Stimulated activated memory B cell treated with anti-CD40 and anti-IgM and Interleukin-4, amounts not matched to agents 10 μg/mL and 1 μg/mL and 100 μg/mL, for 72 hours (primary cell): Measurements from ENCODE around the gene DRD4.
A peak's percentile ranks its signal among the peaks of the same experiment; 100 is the strongest.

Source experiments
- ATAC-seq: fragments of 150-1000 bp; cut with Tn5 transposase; 2 replicates; pipeline ENCODE4 v1.10.0; 2021
- H3K27ac Mint-ChIP-seq: one replicate; pipeline ENCODE4 v1.8.0; 2022; ENCODE audit warnings: mild to moderate bottlenecking, mixed read lengths
- H3K27me3 Mint-ChIP-seq: one replicate; pipeline ENCODE4 v1.8.0; 2022; ENCODE audit warnings: mixed read lengths
- H3K36me3 Mint-ChIP-seq: one replicate; pipeline ENCODE4 v1.8.0; 2022; ENCODE audit warnings: mixed read lengths
- H3K4me1 Mint-ChIP-seq: one replicate; pipeline ENCODE4 v1.8.0; 2022; ENCODE audit warnings: mixed read lengths
- H3K4me3 Mint-ChIP-seq: one replicate; pipeline ENCODE4 v1.8.0; 2022; ENCODE audit warnings: mild to moderate bottlenecking, moderate library complexity, mixed read lengths
- H3K9me3 Mint-ChIP-seq: one replicate; pipeline ENCODE4 v1.8.0; 2022; ENCODE audit warnings: mixed read lengths

DRD4 gene

GRCh38 chr11:614623-615503 is 22.2 kb upstream of the DRD4 start:
- Mint-ChIP-seq H3K27ac (peak overlapping the region; percentile 88), H3K36me3 (peaks cover 15% of the 10 kb centered on the region)
- no peak for ATAC-seq

GRCh38 chr11:615504-616319 is 21.4 kb upstream of the DRD4 start, which contains the start of gene IRF7:
Gene IRF7 (minus strand): TSS chr11:615950. CDS start chr11:615364, 586 bp downstream.
- Mint-ChIP-seq H3K4me3 (peak within 1 kb of the TSS; percentile 71), H3K9me3 (no peaks in the 10 kb centered on the region), H3K4me1 (peaks cover 35% of the 10 kb centered on the region), H3K27ac (peak within 1 kb of the TSS; percentile 88), H3K27me3 (no peaks in the 10 kb centered on the region), H3K36me3 (peaks cover 12% of the 10 kb centered on the region)
- ATAC-seq: peak; percentile 96

More at GRCh38 chr11:614623-615503, 22.2 kb upstream of the DRD4 start:
- H3K4me3 Mint-ChIP-seq: peak overlapping the region; percentile 71
- H3K4me1 Mint-ChIP-seq: peaks cover 35% of the 10 kb centered on the region
- H3K27me3 Mint-ChIP-seq: no peaks in the 10 kb centered on the region
- no peaks in the 10 kb centered on the region for H3K9me3 Mint-ChIP-seq

- Mint-ChIP-seq H3K9me3 (no peaks in the 10 kb centered on the region), H3K4me3 (peak overlapping the region; percentile 71), H3K27me3 (no peaks in the 10 kb centered on the region), H3K36me3 (peaks cover 8% of the 10 kb centered on the region), H3K27ac (peak overlapping the region; percentile 88), H3K4me1 (peaks cover 35% of the 10 kb centered on the region)
- ATAC-seq: no peak
Observed at GRCh38 chr11:616320-617198, 20.5 kb upstream of the DRD4 start.

- Mint-ChIP-seq H3K9me3 (no peaks in the 10 kb centered on the region), H3K27ac (no peak overlapping the region), H3K4me3 (no peak overlapping the region), H3K4me1 (peaks cover 33% of the 10 kb centered on the region), H3K36me3 (peaks cover 13% of the 10 kb centered on the region), H3K27me3 (no peaks in the 10 kb centered on the region)
- ATAC-seq: no peak
Observed at GRCh38 chr11:617199-617911, 19.7 kb upstream of the DRD4 start.

- peaks cover 21% of the 10 kb centered on the region for H3K36me3 Mint-ChIP-seq
- H3K27ac Mint-ChIP-seq: no peak overlapping the region
- peaks cover 26% of the 10 kb centered on the region for H3K4me1 Mint-ChIP-seq
- ATAC-seq: no peak
- no peak overlapping the region for H3K4me3 Mint-ChIP-seq
- H3K27me3 Mint-ChIP-seq: peaks cover 3% of the 10 kb centered on the region
- H3K9me3 Mint-ChIP-seq: no peaks in the 10 kb centered on the region
Observed at GRCh38 chr11:617912-618682, 19.0 kb upstream of the DRD4 start.

- H3K4me1 Mint-ChIP-seq: peaks cover 17% of the 10 kb centered on the region
- ATAC-seq: no peak
- no peak overlapping the region for H3K27ac Mint-ChIP-seq
- peaks cover 26% of the 10 kb centered on the region for H3K36me3 Mint-ChIP-seq
- no peaks in the 10 kb centered on the region for H3K9me3 Mint-ChIP-seq
- peaks cover 11% of the 10 kb centered on the region for H3K27me3 Mint-ChIP-seq
- no peak overlapping the region for H3K4me3 Mint-ChIP-seq
Observed at GRCh38 chr11:618856-619627, 18.0 kb upstream of the DRD4 start.

GRCh38 chr11:619628-620050 is 17.4 kb upstream of the DRD4 start:
- no peaks in the 10 kb centered on the region for H3K9me3 Mint-ChIP-seq
- H3K27ac Mint-ChIP-seq: no peak overlapping the region
- peaks cover 11% of the 10 kb centered on the region for H3K4me1 Mint-ChIP-seq
- no peak overlapping the region for H3K4me3 Mint-ChIP-seq
- peaks cover 26% of the 10 kb centered on the region for H3K36me3 Mint-ChIP-seq
- H3K27me3 Mint-ChIP-seq: peaks cover 13% of the 10 kb centered on the region
- ATAC-seq: no peak

- Mint-ChIP-seq H3K27ac (no peak overlapping the region), H3K9me3 (no peaks in the 10 kb centered on the region), H3K4me3 (no peak overlapping the region), H3K36me3 (peaks cover 26% of the 10 kb centered on the region), H3K27me3 (peaks cover 19% of the 10 kb centered on the region), H3K4me1 (peaks cover 9% of the 10 kb centered on the region)
- ATAC-seq: no peak
Observed at GRCh38 chr11:620201-620600, 16.9 kb upstream of the DRD4 start.

GRCh38 chr11:620935-621814 is 15.9 kb upstream of the DRD4 start:
- H3K27ac Mint-ChIP-seq: no peak overlapping the region
- H3K27me3 Mint-ChIP-seq: peaks cover 20% of the 10 kb centered on the region
- no peak for ATAC-seq
- peaks cover 26% of the 10 kb centered on the region for H3K36me3 Mint-ChIP-seq
- peaks cover 8% of the 10 kb centered on the region for H3K4me1 Mint-ChIP-seq
- no peaks in the 10 kb centered on the region for H3K9me3 Mint-ChIP-seq
- no peak overlapping the region for H3K4me3 Mint-ChIP-seq

- H3K4me1 Mint-ChIP-seq: peaks cover 4% of the 10 kb centered on the region
- peaks cover 20% of the 10 kb centered on the region for H3K27me3 Mint-ChIP-seq
- H3K27ac Mint-ChIP-seq: no peak overlapping the region
- H3K9me3 Mint-ChIP-seq: no peaks in the 10 kb centered on the region
- no peak overlapping the region for H3K4me3 Mint-ChIP-seq
- no peak for ATAC-seq
- H3K36me3 Mint-ChIP-seq: peaks cover 26% of the 10 kb centered on the region
Observed at GRCh38 chr11:621838-622237, 15.2 kb upstream of the DRD4 start.

GRCh38 chr11:623349-623869 is 13.7 kb upstream of the DRD4 start:
- Mint-ChIP-seq H3K4me3 (no peak overlapping the region), H3K36me3 (peaks cover 30% of the 10 kb centered on the region), H3K9me3 (peaks cover 3% of the 10 kb centered on the region), H3K4me1 (peaks cover 13% of the 10 kb centered on the region), H3K27ac (no peak overlapping the region), H3K27me3 (peaks cover 32% of the 10 kb centered on the region)
- ATAC-seq: no peak

- no peak overlapping the region for H3K27ac Mint-ChIP-seq
- H3K36me3 Mint-ChIP-seq: peaks cover 26% of the 10 kb centered on the region
- H3K27me3 Mint-ChIP-seq: peaks cover 39% of the 10 kb centered on the region
- H3K4me1 Mint-ChIP-seq: peaks cover 21% of the 10 kb centered on the region
- peaks cover 3% of the 10 kb centered on the region for H3K9me3 Mint-ChIP-seq
- no peak for ATAC-seq
- no peak overlapping the region for H3K4me3 Mint-ChIP-seq
Observed at GRCh38 chr11:623999-624704, 12.9 kb upstream of the DRD4 start.
